Stimulated activated CD4-positive, alpha-beta T cell treated with anti-CD3 and anti-CD28 coated beads, Interleukin-15, amount 100 ng/mL, for 48 hours (primary cell): Measurements from ENCODE around the gene SFN.
A peak's percentile ranks its signal among the peaks of the same experiment; 100 is the strongest.
"Not testable (repeated sequence)": the region's sequence is repeated elsewhere in the genome, so short reads cannot be mapped to it uniquely, and the experiment has no call there.

Experiments used
- DNase-seq, 2 donors: peaks; one replicate each; pipeline ENCODE4 v3.0.0-alpha.2; 2020; ENCODE audit warnings: low read depth in 2 of 2

Gene SFN

DNA sequence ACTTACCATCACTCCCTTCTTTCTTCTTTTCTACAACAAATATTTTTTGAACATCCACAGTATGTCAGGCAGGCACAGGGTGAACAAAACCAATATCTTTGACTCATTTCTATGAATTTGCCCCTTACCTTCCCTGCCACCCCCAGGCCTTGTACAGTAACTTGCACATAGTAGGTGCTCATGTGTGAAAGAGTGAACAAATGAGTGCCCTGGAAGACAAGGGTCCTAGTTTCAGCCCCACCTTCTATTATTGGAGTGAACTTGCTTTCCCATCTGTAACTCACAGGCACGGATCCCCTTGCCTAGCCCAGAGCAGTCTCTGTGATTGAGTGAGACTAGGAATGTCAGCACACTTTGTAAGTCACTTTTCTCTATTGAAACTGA is 23.6 kb upstream of the SFN start:
- DNase-seq, result no peak

DNA sequence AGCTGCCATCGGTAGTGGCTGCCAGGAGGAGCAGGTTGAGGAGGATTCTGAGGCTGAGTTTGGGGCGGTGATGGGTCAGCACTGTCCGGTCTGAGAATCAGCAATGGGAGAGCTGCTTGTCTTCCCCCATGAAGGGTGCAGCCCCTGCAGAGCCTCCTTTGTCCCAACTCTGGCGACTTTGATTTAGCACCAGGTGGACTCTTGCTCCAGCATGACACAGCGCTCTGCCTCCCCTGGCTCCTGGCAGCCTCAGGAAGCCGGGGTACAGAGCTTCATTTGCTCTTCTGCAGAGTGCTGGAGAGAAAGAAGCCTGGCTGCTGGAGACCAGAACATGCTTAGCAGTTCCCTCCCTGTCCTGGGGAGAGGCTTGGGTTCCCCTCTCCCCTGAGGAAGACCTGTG is 23.2 kb upstream of the SFN start:
- DNase-seq, result no peak

DNA sequence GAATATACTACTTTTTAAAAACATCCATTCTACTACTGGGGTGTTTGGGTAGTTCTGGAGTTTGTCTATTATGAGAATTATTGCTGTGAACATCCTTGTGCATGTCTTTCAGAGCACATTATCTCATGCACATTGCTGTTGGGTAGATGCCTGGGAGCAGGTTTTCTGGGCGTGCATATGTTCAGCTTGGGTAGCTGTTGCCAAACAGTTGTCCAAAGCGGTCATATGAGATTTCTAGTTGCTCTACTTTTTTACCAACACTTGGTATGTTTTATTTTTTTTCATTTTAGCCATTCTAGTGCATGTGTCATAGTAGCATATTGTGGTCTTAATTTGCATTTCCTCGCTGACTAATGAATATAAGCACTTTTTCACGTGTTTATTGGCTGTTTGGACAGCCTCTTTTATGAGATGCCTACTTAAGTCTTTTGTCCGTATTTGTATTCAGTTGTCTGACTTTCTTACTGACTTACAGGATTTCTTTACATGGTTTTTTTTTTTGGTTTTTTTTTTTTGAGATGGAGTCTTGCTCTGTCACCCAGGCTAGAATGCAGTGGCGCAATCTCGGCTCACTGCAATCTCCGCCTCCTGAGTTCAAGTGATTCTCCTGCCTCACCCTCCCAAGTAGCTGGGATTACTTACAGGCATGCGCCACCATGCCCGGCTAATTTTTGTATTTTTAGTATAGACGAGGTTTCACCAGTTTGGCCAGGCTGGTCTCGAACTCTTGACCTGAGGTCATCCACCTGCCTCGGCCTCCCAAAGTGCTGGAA is 18.3 kb upstream of the SFN start:
- DNase-seq, result no peak

DNA sequence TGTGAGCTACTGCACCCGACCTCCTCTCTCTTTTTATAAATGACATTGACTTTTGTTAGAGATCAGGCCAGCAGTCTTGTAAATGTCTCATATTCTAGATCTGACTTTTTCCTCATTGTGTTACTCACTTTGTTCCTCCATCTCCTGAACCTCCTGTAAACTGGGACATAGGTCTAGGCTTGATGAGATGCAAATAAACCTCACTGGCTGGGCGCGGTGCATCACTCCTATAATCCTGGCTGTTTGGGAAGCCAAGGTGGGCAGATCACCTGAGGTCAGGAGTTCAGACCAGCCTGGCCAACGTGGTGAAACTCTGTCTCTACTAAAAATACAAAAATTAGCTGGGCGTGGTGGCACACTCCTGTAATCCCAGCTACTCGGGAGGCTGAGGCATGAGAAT is 15.1 kb upstream of the SFN start:
- DNase-seq, result not testable (repeated sequence)

DNA sequence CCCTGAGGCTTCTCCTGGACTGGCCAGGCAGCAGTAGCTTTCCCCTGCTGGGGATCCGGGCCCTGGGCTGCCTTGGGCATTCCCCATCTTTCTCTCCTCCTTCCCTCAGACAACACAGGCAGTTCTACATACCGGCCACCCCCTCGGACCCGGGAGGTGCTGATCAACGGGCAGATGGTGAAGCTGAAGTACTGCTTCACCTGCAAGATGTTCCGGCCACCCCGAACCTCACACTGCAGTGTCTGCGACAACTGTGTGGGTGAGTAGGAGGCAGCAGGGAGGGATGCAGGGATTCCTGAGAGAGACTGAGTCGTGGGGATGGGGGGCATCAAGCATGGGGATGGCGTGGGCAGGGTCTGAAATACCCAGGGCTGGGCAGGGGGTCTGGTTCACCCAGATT is 14.4 kb upstream of the SFN start:
- no peak for DNase-seq

DNA sequence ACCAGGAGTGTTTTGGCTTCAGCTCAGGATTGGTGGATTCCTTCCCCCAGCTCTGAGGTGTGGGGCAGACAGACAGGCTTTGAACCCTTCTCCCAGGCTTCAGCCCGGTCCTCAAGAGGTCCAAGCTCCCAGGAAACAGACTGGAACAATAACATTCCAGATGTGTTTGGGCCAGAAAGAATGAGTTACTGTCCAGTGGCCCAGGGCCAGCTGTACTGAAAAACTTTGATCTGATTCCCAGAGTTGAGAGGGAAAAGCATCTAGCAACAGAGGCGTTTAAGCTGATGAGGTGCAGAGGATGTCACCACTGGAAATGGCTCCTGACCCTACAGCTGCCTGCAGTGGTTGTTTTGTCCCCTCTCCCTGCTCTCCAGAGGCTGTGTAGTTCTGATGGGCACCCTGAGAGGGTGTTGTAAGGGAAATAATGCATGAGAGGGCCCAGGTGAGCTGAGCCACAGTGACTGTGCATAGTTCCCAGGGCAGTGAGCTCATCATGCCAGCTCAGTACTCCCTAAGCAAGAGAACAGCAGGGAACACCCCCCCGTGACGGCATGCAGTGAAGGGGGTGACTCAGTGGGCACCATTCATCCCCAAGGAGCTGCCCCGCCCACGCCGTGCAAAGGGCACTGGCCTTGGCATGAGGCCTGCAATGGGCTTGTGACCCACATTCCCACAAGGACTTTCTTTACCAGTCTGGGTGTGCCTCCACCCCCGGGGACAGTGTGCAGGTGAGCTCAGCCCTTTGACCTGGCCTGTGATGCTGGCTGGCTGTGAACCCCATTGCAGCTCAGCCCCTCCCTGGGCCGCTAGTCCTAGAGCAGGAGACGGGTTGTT is 13.8 kb upstream of the SFN start:
- no peak for DNase-seq

DNA sequence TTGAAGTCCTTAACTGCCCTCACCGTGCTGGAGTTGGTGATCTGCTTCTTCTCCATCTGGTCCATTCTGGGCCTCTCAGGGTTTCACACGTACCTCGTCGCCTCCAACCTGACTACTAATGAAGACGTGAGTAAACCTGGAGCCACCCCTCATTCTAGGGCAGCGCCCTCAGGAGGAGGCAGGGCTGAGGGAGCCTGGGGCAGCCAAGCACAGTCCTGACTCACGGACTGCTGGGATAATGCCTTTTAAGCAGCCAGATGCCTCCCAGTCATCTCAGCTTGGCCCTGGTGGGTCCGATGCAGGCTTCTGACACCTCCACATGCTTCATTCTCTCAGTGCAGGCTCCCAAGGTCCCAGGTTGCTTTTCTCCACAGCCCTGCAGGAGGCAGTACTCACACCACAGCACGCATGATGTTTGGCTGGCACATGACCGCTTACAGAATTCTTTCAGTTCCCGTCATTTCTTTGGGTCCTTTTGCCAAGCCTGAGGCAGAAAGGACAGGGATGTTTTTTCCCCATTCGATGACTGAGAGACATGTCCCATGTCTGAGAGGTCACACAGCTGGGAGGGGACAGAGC is 11.8 kb upstream of the SFN start:
- DNase-seq, result no peak

DNA sequence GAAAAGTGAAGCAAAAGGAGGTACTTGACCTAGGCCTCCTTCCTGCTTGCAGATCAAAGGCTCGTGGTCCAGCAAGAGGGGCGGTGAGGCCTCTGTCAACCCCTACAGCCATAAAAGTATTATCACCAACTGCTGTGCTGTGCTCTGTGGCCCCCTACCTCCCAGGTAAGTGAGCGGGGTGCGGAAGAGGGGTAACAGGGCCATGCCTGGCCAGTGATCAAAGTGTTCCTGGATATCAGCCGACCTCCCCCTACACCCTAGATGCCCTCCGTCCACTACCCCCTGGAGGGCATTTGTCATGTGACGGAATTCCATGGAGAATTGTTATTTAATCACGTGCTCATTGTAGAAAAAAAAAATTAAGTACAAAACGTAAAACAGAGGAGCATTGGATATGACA is 10.2 kb upstream of the SFN start:
- no peak for DNase-seq

DNA sequence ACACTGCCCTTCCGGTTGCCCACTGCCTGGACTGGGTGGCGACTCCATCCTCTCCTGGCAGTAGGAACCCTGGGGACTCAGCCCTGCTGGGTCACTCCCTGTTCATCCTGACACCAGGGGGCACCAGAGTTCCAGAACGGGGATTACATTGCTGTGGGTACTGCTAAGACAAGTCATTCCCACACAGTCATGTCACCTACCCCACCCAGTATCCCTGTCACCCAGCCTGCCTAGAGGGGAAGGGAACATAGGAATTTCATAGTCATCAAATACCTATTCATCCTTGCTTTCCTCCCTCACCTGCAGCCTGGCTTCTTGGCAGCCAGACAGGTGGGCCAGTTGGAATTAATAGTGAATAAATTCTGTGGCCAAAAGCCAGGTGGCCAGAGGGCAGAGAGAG is 9.8 kb upstream of the SFN start:
- DNase-seq, result peak; percentile 52 to 70

DNA sequence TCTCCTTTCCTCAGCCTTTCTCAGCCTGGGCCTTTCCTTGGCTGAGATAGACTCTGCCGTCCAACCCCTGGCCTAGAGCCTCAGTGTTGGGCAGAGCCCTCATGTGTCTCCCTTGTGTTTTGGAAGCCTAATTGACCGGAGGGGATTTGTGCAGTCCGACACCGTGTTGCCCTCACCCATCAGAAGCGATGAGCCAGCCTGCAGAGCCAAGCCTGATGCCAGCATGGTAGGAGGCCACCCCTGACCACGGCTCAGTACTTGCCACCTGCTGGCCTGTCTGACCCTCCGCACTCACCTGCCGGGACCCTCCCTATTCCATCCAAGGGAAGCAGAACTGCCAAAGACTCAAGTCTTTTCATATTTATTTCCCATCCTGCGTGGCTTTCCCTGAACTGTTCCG is 9.3 kb upstream of the SFN start:
- DNase-seq, result no peak

DNA sequence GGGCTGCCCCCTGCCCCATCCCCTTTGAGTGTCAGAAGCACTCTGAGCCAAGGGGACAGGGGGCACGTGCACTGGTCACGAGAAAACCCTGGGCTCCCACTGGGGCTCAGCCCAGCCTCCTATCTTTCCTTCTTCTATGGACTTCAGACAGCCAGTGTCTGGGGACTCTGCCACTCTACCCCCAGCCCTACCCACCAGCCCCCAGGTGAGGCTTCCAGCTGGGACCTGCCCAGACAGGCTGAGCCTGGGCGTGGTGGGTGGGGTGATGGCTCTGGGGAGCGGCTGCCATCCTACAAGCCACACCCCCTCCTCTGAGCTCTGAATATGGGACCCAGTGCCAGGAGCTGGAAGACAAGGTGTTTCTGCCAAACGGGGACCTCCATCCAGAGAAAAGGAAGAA is 8.0 kb upstream of the SFN start:
- DNase-seq, result no peak

DNA sequence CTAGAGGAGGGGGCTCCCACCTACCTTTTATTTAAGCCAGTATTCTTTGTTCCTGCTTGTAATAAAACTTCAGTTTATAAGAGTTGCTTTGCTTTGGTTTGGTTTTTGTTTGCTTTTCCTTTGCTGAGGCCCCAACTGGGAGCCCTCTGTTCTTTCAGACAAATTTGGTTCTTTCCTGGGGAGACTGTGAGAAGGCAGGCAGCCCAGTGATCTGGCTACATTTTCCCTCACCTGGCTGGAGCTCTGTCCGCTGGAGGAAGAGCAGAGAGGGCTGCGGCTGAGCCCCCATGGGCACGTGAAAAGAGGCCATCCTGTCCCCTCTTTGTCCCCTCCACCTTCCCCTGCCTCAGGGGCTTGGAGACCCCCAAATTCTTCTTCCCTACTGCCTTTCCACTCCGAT is 7.3 kb upstream of the SFN start:
- DNase-seq, result no peak

DNA sequence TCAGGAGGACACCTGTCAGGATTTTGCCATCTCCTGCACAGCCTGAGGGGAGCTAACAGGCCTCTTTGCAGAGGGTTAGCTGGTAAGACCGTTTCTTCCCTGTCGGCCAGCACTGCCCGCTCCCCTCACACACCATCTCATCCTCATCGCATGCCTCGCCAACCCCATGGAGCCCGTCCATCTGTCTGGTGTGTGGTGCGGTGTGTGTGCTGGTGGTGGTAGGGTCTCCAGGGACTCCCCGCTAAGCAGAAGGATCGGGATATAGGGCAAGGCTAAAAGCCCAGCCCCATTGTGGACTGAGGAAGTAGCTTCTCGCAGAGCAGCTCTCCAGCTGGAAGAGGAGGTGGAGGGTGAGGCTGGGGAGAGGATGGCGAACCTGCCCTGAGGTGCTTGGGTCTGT is 6.8 kb upstream of the SFN start:
- DNase-seq, result no peak

DNA sequence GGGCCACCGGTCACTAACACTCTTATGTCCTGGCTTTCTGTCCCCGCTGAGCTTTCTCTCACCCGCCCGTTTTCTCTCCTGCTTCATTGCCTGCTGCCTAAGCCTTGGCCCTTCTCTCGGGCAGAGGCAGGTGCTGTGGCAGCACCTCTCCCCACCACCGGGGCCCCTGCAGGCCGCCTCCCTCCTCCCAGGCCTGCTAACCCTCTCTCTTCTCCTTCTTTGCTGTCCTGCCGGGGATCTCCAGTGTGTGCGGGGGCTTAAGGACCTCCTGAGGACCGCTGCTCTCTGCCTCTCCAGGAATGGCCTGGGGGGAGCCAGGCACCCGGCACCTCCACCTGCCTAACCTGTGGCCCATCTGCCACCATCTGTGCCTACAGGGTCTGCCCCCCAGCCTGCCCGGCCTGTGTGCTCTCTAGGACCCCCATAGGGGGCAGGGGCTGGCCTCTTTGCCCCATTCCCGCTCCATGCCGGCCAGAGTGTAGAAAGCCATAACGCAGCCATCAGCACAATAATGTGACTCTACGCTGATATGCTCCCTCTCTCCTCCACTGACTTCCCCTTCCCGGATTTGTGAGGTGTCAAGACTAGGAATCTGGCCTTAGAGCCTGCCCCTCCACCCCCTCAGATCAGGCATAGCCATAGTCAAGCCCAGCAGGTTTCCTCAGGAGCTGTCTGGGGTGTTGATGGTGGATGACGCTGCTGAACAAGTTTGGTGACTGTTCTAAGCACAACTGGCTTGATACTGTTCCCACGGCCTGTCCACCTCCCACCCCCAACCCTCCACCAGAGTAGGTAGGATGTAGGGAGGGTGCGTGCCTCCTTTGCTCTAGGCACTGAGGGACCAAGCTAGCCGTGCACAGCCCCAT is 6.1 kb upstream of the SFN start:
- DNase-seq, result no peak

DNA sequence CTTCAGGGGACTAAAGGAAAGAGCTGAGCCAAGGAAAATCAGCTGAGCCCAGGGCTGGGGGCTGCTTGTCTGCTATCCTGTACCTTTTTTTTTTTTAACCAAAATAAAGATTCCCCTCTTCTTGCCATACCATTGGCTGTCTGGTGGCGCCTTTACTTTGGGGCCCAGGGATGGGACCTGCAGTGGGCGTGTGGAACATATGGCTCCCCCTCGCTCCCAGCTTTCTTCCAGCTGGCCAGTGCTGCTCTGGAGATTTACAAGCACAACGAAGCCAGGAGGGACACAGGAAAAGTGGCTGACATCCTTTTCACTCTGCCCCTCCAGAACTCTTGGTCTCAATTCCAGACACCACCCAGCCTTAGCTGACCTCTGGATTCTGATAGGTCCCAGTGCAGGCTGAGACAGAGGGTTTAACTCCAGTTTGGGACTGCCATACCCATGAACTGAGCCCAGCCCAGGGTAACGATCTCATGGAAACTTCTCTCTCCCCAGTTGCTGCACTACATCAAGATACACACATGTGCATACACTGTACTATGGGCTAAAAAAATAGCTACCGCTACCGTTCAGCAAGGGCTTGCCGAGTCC is 5.4 kb upstream of the SFN start:
- no peak for DNase-seq

DNA sequence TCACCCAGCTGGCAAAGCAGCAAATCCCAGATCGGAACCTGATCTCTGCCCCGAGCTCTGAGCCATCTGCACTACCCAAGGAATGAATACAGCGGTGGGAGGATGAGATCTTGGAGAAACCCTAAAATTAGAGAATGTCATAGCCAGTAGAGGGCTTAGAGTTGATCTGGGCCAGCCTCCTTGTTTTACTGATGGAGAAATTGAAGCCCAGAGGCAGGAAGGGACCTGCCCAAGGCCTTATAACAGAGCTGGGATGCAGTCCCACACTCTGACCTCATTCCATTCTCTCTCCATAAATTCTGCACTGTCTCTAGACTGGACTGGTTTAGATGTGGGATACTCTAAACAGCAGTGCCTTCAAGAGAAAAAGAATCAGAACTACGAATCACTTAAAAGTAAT is 4.8 kb upstream of the SFN start:
- DNase-seq, result no peak

DNA sequence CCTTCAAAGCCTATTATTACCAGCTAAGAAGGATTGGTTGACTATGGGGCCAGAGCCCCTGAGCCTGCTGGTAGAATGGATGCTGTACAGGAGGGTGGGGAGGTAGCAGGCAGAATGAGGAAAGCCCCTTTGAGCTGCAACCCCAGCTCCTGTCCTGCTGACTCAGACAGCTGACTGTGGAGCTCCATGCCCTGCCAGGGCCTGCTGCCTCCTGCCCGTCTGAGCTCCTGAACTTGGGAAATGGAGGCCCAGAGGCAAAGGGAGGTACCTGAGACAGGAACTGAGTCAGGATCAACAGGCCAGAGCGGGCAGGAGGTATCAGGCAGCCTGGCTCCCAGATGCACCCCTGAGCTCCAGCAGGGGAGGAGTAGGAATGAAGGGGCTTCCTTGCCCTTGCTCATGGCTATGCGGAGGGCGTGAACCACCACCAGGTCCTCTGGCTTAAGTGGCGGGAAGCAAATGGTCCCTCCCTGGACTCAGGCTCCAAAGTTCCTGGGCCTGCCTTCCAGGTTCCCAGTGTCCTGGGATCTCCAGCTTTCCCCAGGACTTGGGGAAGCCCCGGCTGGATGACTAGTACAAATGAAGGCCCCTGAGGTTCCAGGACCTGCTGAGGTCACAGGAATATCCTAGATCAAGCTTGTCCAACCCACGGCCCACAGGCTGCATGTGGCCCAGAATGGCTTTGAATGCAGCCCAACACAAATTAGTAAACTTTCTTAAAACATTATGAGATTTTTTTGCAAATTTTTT is 3.9 kb upstream of the SFN start:
- no peak for DNase-seq

DNA sequence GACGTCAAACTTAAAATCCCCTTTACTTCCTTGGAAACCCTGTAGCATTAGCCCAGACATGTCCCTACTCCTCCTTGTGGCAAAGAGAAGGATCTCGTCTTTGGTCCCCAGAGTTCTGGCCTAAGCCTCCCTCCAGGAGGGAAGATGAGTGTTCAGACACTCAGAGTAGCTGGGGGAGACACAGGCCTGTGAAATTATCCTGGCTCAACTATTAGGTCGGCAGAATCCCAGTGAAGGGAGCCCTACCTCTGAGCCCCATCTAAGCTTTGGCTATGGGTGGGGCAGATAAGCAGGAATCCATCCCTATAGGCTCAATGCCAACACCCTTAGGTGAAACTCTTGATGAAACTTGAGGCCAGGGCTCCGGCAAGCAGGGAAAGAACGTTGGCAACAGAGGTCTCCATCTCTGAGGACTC is 1.7 kb upstream of the SFN start:
- no peak for DNase-seq

DNA sequence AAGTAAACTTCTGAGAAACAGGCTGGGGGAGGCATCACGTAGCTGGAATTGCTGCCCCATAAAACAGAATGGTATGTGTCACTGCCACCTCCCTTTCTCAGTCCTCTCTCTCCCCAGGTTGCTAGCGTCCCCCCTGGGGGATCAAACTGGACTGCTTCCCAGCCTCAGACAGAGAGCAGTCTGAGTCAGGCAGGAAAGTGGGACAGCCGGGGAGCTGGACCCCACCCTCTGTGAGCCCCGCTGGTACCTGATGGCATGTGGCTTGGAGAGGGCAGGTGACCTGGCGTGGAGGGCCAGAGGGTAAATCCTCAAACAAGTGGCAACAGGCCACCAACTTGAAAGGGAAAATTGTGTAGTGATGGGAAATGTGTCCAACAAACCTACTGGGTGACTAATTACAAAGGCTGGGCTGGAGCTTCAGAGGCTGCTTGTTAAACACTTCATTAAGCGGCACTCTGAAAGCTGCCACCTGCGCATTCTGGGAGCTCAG is 1.0 kb upstream of the SFN start:
- DNase-seq, result no peak

DNA sequence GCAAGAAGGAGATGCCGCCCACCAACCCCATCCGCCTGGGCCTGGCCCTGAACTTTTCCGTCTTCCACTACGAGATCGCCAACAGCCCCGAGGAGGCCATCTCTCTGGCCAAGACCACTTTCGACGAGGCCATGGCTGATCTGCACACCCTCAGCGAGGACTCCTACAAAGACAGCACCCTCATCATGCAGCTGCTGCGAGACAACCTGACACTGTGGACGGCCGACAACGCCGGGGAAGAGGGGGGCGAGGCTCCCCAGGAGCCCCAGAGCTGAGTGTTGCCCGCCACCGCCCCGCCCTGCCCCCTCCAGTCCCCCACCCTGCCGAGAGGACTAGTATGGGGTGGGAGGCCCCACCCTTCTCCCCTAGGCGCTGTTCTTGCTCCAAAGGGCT is 732 bp downstream of the SFN start:
- no peak for DNase-seq
